Transverse colon (tissue), 4 donors: ENCODE data around the gene DPM2. TPM values are rescaled to one million over a fixed set of nuclear protein-coding genes. Genes with fewer than 3 reads are reported as not detected.

Experiments
- DNase-seq: peaks from one replicate; pipeline ENCODE4 v3.0.0-alpha.2; 2019
- H3K27ac ChIP-seq, 4 donors: fragments of 200-600 bp; sonication (generic); 2 replicates each; pipeline ENCODE4 v1.5.1; 2016 to 2018; ENCODE audit warnings: inconsistent platforms in 4 of 4
- H3K27me3 ChIP-seq: fragments of 200-600 bp; sonication (generic); 2 replicates; pipeline ENCODE4 v1.5.1; 2017; ENCODE audit warnings: inconsistent platforms
- H3K36me3 ChIP-seq, 4 donors: fragments of 200-600 bp; sonication (generic); 2 replicates each; pipeline ENCODE4 v1.5.1; 2017 to 2019; ENCODE audit warnings: inconsistent platforms in 4 of 4
- H3K4me1 ChIP-seq, 4 donors: fragments of 200-600 bp; sonication (generic); 2 replicates each; pipeline ENCODE4 v1.5.1; 2017 to 2020; ENCODE audit warnings: inconsistent platforms in 4 of 4
- H3K4me3 ChIP-seq, 4 donors: fragments of 200-600 bp; sonication (generic); 1 replicate in 1 of 4; 2 replicates in 3 of 4; pipeline versions ENCODE4 v1.5.1 to v1.6.1; 2017 to 2019; ENCODE audit warnings: inconsistent platforms in 4 of 4
- H3K9me3 ChIP-seq, 2 donors: fragments of 200-600 bp; sonication (generic); 2 replicates each; pipeline ENCODE4 v1.5.1; 2017 to 2019; ENCODE audit warnings: inconsistent platforms in 2 of 2
- EP300 ChIP-seq: sonication (generic); formaldehyde crosslinking; IDR thresholded peaks from one replicate; pipeline ENCODE4 v1.6.1; 2017; ENCODE audit warnings: antibody characterized with exemption, low read depth
- POLR2A ChIP-seq: fragments of 450-650 bp; IDR thresholded peaks from one replicate; pipeline ENCODE4 v1.6.1; 2016; ENCODE audit warnings: antibody characterized with exemption, mild to moderate bottlenecking, moderate library complexity
- POLR2AphosphoS5 ChIP-seq, 3 donors: sonication (generic); formaldehyde crosslinking; IDR thresholded peaks; one replicate each; pipeline ENCODE4 v1.6.1; 2016; ENCODE audit warnings: antibody characterized with exemption in 3 of 3
- WGBS, 2 donors: methylation state at CpG; one replicate each; pipeline ENCODE4 v1.1.5; 2018; ENCODE audit warnings: low coverage in 1 of 2; 5-methylcytosine and 5-hydroxymethylcytosine counted together
- in situ Hi-C, 4 donors: fragments of 200-750 bp; cut with MboI; loops; one replicate each; pipeline versions ENCODE4 v1.15.0 to v1.15.1; 2017; ENCODE audit warnings: low sequenced_read_pairs in 3 of 4, low pct_ligation_motif_present in 1 of 4, low pct_unique_long_range_greater_than_20kb in 1 of 4
- intact Hi-C: fragments of 100-400 bp; cut with DNase I; formaldehyde crosslinking; loops from one replicate; pipeline ENCODE4 v1.15.1; 2023; ENCODE audit warnings: low total_unique reads
- total RNA-seq, 4 donors: library from RNA; depleted of rRNA; stranded (reverse); fragments of >200 nt; gene quantifications; one replicate each; pipeline ENCODE4 v1.1.0, GENCODE V29; 2016
- TF ChIP-seq, protein P1 (sequence below), 5 experiments: fragments of 200-600 bp in 3 of 5; fragments of 450-650 bp in 2 of 5; sonication (generic) in 3 of 5; IDR thresholded peaks; 1 replicate in 2 of 5; 2 replicates in 3 of 5; pipeline ENCODE4 v1.5.1; 2016 to 2017; ENCODE audit warnings: antibody characterized with exemption in 5 of 5, inconsistent platforms in 3 of 5, mild to moderate bottlenecking in 2 of 5, moderate library complexity in 1 of 5

DPM2 gene
- total RNA-seq, 4 donors from 2014 or later = 20.6 to 249 (median 26.3) TPM

DNA sequence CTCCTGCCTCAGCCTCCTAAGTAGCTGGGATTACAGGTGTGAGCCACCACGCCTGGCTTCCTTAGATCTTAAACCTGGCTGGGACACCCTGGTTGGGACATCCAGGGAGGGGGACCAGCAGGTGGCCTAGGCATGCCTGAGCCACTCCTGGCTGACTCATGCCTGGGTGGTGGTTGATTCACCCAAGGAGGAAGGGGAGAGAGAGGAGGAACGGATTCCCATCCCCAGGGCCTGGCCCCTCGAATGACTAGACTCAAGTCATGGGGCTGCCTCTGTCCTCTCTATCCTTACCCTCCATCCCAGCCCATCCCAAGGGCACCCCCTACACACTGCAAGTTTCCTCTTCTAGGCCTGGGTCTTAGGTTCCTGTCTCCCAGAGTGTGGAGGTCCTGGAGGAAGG lies 30.4 kb upstream of the DPM2 start:
- in situ Hi-C loops = loop anchor here in 1 of 4 donors (25.0 kb wide), 1 partner anchor 144 kb away; no protein-coding TSS in a partner anchor
- peak; percentile 6 for TF ChIP-seq EP300
- TF ChIP-seq, protein P1, sequence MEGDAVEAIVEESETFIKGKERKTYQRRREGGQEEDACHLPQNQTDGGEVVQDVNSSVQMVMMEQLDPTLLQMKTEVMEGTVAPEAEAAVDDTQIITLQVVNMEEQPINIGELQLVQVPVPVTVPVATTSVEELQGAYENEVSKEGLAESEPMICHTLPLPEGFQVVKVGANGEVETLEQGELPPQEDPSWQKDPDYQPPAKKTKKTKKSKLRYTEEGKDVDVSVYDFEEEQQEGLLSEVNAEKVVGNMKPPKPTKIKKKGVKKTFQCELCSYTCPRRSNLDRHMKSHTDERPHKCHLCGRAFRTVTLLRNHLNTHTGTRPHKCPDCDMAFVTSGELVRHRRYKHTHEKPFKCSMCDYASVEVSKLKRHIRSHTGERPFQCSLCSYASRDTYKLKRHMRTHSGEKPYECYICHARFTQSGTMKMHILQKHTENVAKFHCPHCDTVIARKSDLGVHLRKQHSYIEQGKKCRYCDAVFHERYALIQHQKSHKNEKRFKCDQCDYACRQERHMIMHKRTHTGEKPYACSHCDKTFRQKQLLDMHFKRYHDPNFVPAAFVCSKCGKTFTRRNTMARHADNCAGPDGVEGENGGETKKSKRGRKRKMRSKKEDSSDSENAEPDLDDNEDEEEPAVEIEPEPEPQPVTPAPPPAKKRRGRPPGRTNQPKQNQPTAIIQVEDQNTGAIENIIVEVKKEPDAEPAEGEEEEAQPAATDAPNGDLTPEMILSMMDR (IDR thresholded peaks at IDR 0.05) = peak in 2 of 5 experiments; percentile 4 to 38
- TF ChIP-seq POLR2AphosphoS5 (IDR thresholded peaks at IDR 0.05) = peak in 2 of 3 donors; percentile 53 to 68
- TF ChIP-seq POLR2A = no peak
- H3K4me3 ChIP-seq = no peak overlapping the region
- no peaks in the 10 kb centered on the region for H3K9me3 ChIP-seq
- 45 to 60% methylated on average over 1 to 2 of the region's 3 CpGs for WGBS, 2 donors
- DNase-seq = peak; percentile 84
- peak overlapping the region; percentile 94 to 98 (median 98) for H3K27ac ChIP-seq
- peaks cover 92 to 100% (median 99%) of the 10 kb centered on the region in 4 donors for H3K4me1 ChIP-seq
- intact Hi-C loops = no loop called here
- H3K36me3 ChIP-seq = no peaks in the 10 kb centered on the region
- no peaks in the 10 kb centered on the region for H3K27me3 ChIP-seq

DNA sequence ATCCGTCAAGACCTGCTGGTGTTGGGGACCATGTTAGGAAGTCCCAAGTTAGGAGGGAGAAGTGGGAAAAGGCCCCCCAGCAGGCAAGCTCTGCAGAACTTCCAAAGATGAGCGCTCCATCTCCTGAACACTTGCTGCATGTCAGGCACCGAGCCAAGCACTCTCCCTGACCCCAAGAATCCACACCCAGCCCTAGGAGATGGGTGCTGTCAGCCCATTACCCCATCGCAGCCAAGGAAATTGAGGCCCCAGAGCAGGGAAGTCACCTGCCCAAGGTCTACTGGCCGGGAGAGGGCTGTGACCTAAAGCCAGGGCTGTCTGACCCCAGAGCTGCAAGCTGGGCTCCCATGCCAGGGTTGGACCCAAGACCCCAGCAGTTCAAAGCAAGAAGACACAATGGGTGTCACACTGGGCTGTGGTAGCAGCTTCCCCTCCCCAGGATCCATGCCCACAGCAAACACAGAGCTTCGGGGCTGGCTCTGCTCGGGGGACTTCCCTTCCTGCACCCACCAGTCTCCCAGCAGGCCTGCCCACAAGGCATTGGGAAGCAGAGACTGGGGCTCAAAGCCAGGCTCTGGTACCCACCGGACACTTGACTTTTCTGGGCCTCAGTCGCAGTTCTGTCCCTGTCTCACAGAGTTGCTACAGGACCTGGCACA lies 29.6 kb upstream of the DPM2 start:
- 61% methylated on average over 9 of the region's 9 CpGs; no CpG with 5 or more reads in 1 of the 2 donors for WGBS, 2 donors
- no peak overlapping the region for H3K4me3 ChIP-seq
- TF ChIP-seq POLR2A = no peak
- TF ChIP-seq EP300 = no peak
- TF ChIP-seq, protein P1 (IDR thresholded peaks at IDR 0.05) = no peak
- TF ChIP-seq POLR2AphosphoS5 (IDR thresholded peaks at IDR 0.05) = no peak
- in situ Hi-C loops (loop anchor here in 1 of 4 donors (25.0 kb wide), 1 partner anchor 145 kb away; no protein-coding TSS in a partner anchor), intact Hi-C loops (no loop called here)
- peak overlapping the region; percentile 94 to 98 (median 98) for H3K27ac ChIP-seq
- DNase-seq = no peak
- H3K36me3 ChIP-seq = no peaks in the 10 kb centered on the region
- H3K9me3 ChIP-seq = no peaks in the 10 kb centered on the region
- H3K27me3 ChIP-seq = no peaks in the 10 kb centered on the region
- H3K4me1 ChIP-seq = peaks cover 91 to 100% (median 99%) of the 10 kb centered on the region in 4 donors

DNA sequence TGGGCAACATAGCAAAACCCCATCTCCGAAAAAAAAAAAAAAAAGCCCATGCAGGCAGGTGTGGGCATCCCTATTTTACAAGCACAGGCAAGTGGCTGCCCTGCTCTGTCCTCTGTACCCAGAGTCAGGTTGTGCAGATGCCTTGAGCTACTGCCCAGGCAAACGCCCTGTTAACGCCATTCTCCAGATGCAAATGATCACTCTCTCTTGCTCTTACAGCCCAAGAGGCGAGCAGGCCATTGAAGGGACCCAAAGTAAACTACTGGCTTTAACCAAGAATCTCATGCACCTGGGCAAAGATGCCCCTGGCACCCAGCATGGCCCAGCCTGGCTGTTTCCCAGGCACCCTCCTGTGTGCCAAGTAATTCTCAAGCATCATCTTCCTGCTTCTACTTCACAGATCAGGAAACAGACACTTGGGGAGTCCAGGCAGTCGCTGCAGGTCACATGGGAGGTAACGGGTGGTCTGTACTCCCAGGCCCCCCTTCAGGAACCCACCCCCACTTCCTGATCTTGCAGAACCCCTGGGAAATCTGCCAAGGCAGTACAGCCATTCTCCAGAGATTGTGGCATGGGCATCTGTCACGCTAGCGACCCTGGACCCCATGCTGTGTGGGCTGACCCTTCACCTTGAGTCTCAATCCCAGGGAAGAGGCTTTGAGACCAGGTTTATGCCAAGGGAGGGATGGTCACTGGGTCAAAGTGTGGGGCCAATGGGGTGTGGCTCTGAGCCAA lies 28.9 kb upstream of the DPM2 start:
- peaks cover 86 to 100% (median 99%) of the 10 kb centered on the region in 4 donors for H3K4me1 ChIP-seq
- no peaks in the 10 kb centered on the region for H3K9me3 ChIP-seq
- TF ChIP-seq, protein P1 (IDR thresholded peaks at IDR 0.05) = no peak
- TF ChIP-seq POLR2A = no peak
- TF ChIP-seq POLR2AphosphoS5 (IDR thresholded peaks at IDR 0.05) = no peak
- TF ChIP-seq EP300 = no peak
- H3K27me3 ChIP-seq = no peaks in the 10 kb centered on the region
- in situ Hi-C loops (loop anchor here in 1 of 4 donors (25.0 kb wide), 1 partner anchor 146 kb away; no protein-coding TSS in a partner anchor), intact Hi-C loops (no loop called here)
- no peak overlapping the region for H3K4me3 ChIP-seq
- H3K27ac ChIP-seq = peak overlapping the region; percentile 94 to 98 (median 98)
- no peaks in the 10 kb centered on the region for H3K36me3 ChIP-seq
- DNase-seq = peak; percentile 17
- WGBS, 2 donors = 51% methylated on average over 7 of the region's 8 CpGs; no CpG with 5 or more reads in 1 of the 2 donors

DNA sequence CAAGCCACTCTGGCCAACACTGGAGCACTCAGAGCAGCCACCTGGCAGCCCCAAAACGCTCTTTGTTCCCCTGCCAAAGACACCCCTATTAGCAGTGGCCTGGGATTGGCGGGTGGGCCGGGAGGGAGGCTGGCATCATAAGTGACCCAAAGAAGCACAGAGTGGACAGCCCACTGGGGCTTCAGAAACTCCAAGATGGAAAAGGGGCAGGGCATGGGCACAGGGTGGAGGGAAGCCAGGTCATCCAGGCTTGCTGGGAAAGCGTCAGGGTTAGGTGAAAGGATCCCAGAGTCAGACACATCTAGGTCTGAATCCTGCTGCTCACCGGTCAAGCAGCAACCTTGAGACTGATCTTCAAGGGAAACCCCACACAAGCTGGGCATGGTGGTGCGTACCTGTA lies 28.3 kb upstream of the DPM2 start:
- DNase-seq = no peak
- TF ChIP-seq POLR2AphosphoS5 (IDR thresholded peaks at IDR 0.05) (no peak), POLR2A (no peak), EP300 (no peak)
- TF ChIP-seq, protein P1 (IDR thresholded peaks at IDR 0.05) = no peak
- Histone ChIP-seq H3K9me3 (no peaks in the 10 kb centered on the region), H3K27ac (peak overlapping the region; percentile 94 to 98 (median 98)), H3K4me1 (peaks cover 86 to 100% (median 97%) of the 10 kb centered on the region in 4 donors), H3K4me3 (no peak overlapping the region), H3K27me3 (no peaks in the 10 kb centered on the region), H3K36me3 (no peaks in the 10 kb centered on the region)
- intact Hi-C loops = no loop called here
- 40% methylated on average over 6 of the region's 6 CpGs; no CpG with 5 or more reads in 1 of the 2 donors for WGBS, 2 donors
- in situ Hi-C loops = loop anchor here in 1 of 4 donors (25.0 kb wide), 1 partner anchor 146 kb away; no protein-coding TSS in a partner anchor
